ENCODE data around the gene OMA1. TPM values are rescaled to one million over a fixed set of nuclear protein-coding genes. Genes with fewer than 3 reads are reported as not detected.
A peak's percentile ranks its signal among the peaks of the same experiment; 100 is the strongest.

OMA1 gene
- polyA plus RNA-seq, 10 donors: 13.0 to 23.2 (median 16.6) TPM

DNA sequence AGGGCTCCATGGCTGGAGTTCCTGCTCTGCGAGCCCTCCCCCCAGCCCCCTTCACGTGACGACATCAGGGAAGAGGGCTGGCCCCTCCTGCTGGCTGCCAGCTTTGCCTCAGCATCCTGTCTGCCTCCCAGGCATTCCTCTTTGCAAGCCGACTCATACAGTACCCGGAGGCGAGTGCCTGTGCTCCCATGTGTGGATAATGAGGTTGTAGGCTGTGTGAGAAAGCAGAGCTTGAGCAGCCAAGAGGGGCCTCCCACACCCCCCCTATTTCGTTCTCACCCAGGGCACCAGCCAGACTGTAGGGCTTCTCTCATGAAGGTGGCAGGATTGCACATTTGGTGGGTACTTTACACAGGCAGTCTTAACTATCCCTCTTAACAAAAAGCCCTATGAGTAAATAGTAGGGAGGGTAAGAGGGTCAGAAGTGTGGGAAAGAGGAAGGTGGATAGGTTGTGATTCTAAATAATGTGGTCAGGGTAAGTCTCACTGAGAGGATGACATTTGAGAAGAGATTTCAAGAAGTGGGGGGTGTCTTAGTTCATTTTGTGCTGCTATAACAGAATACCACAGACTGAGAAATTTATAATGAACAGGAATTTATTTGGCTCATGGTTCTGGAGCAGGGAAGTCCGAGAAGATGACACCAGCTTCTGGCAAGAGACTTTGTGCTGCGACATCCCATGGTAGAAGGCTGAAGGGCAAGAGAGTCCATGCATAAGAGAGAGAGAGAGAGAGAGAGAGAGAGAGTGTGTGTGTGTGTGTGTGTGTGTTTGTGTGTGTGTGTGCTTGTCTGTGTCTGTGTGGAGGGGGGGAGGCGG lies 113.5 kb downstream of the OMA1 start:
- peak; percentile 8 to 66 (median 12) for DNase-seq

DNA sequence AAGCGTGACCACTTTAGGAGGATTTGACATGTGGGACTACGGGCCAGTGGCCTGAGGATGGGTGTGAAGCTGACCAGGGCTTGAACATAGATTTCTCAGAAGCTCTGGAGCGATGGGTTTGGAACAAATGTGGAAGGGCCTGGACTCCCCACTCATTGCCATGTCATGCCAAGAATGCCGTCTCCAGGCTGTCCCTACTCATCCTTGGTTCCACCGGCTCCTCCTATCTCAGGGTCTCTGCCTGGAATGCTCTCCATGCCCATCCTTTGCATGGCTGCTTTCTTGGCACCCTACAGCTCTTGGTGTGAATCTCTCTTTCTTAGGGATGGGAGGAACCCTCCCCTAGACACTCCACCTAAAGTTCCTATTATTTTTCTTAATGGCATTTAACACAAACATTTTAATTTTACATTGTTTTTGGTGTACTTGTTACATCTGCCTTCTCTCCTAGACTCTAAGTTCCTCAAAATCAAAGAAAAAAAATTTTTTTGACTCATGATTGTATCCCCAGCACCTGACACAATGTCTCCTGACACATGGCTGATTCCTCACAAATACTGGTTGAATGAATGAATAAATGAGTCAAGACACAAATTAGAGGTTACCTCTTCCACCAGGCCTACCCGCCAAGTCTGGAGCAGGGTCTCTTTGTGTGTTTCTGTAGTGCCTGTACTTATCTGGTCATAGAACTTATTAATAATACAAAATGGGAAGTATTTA lies 114.5 kb downstream of the OMA1 start:
- DNase-seq: no peak

Other genes starting within 250 kb of the OMA1 start
- gene TACSTD2, start 30.5 kb upstream of the OMA1 start, polyA plus RNA-seq (ENCODE audit: insufficient read length in 10 of 10): 1 to 10 TPM in 2 of 10 donors, under 1 TPM in 8; 0.13 to 8.7 (median 0.27) TPM
- 10 to 100 TPM; 11.2 to 40.1 (median 18.8) TPM for gene MYSM1, start 153.3 kb upstream of the OMA1 start, polyA plus RNA-seq (ENCODE audit: insufficient read length in 10 of 10)
- gene JUN, start 237.3 kb upstream of the OMA1 start, polyA plus RNA-seq (ENCODE audit: insufficient read length in 10 of 10): 100 to 1,000 TPM in 9 of 10 donors, 10 to 100 TPM in 1; 74.2 to 374 (median 155) TPM